HG02623 (cell line): Measurements from ENCODE around the gene ATOH8.

Experiments used
- ATAC-seq: cut with Tn5 transposase; IDR thresholded peaks from one replicate; pipeline ENCODE4 v1.9.1; 2021; ENCODE audit warnings: moderate library complexity; ENCODE audit not compliant: unreplicated experiment

The ATOH8 gene

GRCh38 chr2:85718885-85719492, 34.8 kb upstream of the ATOH8 start:
- ATAC-seq: no peak

DNA sequence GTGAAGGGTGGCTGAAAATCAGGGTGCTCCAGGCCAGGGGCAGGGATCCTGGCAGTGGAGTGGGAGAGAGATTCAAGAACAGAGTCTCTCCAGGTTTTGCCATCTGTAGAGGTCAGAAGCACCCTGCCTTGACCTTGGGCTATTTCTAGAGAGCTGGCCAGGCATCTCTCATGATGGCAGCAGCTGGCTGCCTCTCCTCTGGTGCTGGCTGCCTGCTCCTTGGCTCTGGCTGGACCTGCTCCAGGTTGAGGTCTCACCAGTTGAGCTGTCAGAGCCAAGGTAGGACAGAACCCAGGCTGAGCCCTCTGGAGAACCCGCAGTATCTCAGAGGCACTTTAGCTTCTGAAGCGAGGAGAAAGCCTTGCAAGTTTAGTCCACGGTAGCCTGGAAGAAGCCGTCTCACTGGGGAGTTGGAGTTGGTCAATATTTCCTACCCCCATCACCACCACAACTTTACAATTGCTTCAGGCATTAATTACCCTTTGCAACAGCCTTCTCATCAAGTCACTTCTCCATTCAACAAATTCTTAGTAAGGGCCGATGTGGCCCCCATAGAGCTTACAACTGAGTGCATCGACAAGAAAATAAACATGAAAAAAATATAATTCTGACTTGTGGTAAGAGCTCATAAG, 34.1 kb upstream of the ATOH8 start:
- ATAC-seq: no peak

DNA sequence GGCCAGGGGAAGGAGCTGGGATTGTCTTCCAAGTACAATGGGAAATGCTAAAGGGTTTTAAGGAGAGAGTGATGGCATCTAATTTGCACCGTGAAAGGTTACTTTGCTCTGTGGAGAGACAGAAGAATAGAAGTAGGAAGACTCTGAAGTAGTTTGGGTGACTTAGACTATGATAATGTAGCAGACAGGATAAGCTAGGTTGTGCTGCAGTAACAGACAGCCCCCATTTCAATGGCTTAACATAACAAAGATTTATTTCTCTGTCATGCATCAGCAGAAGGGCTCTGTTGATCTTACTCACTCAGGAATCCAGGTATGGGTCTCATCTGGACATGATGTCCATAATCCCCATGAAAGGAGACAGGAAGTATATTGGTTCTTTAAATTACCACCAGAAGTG, 33.3 kb upstream of the ATOH8 start:
- ATAC-seq: no peak

DNA sequence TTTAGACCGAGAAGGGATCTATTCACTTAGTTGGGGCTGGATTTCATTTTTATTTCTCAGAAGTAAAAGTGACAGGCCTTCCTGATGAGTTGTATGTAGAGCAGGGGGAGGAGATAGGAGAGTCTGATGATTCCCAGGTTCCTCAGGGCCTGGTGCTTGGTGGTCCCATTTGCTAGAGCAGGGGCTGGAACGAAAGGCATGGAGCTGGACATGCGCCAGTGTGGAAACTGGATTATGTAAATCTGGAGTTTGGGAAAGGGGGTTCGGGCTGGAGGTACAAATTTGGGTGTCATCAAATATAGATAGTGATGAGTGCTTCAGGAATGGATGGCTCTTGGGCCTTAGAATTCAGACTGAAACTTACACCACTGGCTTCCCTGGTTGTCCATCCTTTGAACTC, 32.1 kb upstream of the ATOH8 start:
- no peak for ATAC-seq

GRCh38 chr2:85722519-85722918, 31.3 kb upstream of the ATOH8 start:
- ATAC-seq: no peak

- no peak for ATAC-seq
Observed at GRCh38 chr2:85723707-85724360, 30.0 kb upstream of the ATOH8 start.

DNA sequence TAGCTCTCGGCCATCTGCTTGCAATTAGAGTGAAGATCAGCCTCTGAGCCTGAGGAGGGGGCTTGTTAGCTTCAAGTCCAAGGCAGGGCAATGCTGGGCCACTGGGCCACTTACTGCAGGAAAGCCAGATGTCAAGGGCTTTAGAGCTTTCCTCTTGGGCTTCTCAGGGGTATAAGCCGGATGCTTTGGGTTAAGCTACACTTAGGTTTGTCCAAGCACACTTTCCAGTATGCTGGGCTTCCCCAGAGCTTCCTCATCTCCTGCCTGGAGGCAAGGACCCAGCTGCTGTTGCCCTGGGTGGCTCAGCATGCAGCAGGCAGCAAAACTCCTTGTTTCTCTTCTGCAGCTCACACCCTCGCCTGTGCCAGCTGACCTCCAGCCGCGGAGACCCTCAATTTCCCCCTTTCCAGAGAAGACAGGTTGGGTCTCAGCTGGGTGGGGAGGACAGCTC, 29.0 kb upstream of the ATOH8 start:
- no peak for ATAC-seq

GRCh38 chr2:85725451-85725850, 28.3 kb upstream of the ATOH8 start:
- no peak for ATAC-seq

DNA sequence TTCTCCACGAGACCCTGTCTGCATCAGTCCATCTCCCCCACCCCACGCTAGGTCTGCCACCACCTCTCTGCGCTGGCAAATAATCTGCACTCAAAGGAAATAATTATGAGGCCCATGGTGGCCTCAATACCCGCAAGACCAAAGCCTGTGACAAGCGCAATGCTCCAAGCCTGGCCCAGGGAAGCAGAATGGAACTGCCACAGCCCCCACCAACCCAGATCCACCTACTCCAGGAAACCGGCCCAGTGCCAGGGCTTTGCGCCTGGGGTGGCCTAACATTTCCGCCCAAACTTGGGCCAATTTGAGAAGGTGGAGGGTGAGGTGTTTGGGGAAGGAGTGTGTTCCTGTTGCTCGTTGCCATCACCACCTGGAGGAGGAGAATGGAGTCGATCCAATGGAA, 26.0 kb upstream of the ATOH8 start:
- ATAC-seq: no peak

DNA sequence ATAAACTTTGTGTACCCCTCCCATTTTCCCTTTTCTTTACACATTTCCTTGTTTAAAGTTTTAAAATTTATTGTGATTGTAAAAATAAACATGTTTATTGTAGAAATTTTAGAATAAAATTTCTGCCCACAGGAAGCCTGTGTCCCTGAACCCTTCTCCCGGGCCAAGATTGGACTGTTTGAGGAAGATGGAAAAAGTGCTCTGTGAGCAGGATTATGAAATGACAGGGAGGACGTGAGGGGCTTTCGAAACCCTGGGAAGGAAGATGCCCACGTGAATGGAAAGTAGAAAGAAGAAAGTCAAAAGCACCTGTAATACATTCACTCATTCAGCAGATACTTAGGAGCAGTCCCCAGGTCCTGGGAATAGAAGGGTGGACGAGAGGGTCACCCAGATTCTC, 25.4 kb upstream of the ATOH8 start:
- ATAC-seq: no peak

DNA sequence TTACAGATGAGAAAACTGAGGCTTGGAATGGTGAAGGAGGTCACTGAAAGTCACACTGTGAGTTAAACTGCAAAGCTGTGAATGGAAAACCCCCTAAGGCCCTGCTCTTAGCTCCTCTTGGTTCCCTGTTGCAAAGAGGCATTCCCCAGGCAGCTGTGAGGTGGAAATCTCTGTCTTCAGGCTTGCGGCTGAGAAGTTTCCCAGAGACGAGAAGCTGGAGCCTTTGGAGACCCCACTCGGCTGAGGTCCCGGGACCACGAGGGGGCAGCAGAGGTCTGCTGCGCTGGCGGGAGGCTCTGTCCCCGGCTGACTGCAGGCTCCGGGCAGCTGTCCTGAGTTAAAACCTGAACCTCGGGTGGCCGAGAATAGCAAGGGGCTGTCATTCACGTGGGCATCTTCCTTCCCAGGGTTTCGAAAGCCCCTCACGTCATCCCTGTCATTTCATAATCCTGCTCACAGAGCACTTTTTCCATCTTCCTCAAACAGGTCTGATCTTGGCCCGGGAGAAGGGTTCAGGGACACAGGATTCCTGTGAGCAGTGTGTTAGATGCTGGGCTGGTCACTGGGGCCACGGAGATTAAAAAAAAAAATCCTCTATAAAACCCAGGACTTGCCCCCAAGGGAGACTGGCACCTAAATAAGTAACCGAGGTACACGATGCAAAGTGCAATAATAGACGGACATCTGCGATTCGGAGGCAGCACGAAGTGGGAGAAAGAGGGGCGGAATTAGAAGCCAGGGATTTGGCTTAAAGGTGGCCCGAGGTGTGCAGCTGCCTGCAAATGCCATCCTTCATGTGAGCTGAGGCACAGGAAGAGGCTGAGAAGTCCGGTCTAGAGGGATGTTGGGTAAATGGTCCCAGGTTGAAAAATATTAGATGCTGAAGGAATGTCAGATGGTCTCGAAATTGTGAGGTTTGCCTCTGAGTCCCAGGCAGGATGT, 24.6 kb upstream of the ATOH8 start:
- ATAC-seq: peak; percentile 52

DNA sequence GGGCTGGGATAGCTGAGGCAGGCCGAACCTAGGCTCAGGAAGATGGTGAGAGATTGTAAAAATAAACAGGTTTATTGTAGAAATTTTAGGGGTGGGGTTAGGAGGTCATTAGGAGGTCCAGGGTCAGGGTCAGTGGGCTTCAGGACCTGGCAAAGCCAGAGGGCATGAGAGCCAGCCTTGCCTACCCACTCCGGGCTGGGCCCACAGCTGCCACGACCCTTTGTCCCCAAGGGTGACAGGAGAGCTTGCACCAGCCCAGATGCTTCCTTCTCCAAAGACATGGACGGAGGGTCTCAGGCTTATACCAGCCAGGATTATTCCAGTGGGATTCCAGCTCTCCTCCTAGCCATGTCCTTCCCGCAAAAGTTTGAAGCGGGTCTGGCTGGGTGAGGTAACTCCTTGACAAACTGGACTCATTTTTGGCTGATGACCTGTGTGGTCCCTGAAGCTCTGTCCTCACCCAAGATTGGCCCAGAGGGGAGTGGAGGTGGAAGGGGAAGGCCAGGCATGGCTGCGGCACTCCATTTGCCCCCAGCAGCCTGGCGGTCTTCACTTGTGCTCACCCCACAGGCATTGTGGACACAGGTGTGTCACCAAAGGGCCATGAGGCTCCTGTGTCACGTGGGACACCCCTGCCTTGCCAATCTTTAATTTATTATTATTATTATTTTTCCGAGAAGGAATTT, 23.8 kb upstream of the ATOH8 start:
- no peak for ATAC-seq

- ATAC-seq: no peak
Observed at GRCh38 chr2:85730686-85731230, 23.0 kb upstream of the ATOH8 start.

- no peak for ATAC-seq
Observed at GRCh38 chr2:85731606-85732005, 22.2 kb upstream of the ATOH8 start.

GRCh38 chr2:85732467-85733120, 21.2 kb upstream of the ATOH8 start:
- no peak for ATAC-seq

DNA sequence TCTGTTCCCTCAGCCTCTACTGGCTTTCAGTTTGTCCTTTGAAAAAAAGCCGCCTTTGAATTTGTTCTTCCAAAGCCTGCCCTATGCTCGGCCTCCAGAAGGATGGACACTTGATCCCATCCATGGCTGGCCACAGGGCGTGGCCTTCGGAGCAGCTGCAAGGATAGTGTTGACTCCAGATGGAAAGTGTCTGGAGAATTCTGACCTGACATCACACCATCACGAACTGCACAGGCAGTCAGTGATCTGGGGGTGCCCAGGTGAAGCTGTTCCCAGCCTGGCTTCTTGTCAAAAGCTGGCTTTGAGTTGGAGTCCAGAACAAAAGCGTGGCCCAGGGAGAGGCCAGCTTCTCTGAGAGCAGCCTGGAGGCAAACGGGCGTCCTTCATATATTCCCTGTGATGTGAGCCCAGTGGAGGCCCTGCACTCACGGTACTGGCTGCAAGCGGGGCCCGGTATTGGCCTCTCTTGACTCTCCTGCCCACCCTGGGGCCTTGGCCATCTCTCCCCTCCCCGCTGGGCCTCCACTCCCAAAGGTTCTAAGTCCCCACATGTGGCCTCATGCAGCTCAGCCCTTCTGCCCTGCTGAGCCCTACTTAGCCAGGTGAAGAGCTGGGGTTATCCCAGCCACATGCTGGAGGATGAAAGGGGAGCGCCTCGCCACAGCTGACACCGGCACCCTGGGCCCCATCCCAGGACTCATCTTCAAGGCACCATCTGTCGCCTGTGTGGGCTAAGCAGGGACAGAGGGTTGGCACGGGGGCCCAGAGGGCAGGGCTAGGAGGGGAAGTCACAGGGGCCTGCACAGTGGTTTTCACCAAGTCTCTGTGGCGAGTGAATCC, 20.4 kb upstream of the ATOH8 start:
- no peak for ATAC-seq

DNA sequence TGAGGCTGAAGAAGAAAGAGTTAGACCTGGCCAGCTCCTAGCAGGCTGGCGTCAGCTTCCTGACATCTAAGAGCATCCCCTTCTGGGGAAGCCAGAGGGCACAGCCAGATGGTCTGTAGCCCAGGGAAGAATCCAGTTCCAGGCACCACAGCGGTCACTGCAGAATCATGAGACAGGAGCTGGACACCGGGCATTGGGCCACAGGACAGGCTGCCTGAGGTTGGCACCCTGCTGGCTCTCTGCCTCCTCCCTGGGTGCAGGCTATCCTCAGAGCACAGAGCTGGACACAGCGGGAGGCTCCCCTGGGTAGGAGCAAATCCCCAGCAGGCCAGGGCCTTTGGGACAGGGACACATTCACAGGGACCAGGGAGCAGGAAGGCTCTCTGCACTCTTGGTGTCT, 19.8 kb upstream of the ATOH8 start:
- no peak for ATAC-seq

GRCh38 chr2:85734942-85735608, 18.7 kb upstream of the ATOH8 start:
- ATAC-seq: no peak

- ATAC-seq: no peak
Observed at GRCh38 chr2:85735691-85736090, 18.1 kb upstream of the ATOH8 start.
